WTC11 (cell line): ENCODE measurements around the gene FBXO42. TPM values are rescaled to one million over a fixed set of nuclear protein-coding genes. Genes with fewer than 3 reads are reported as not detected.
"Not testable (repeated sequence)": the region's sequence is repeated elsewhere in the genome, so short reads cannot be mapped to it uniquely, and the experiment has no call there.

Experiments
- ATAC-seq: fragments of 200-7000 bp; cut with Tn5 transposase; 2 replicates; pipeline ENCODE4 v1.10.0; 2021; ENCODE audit warnings: mild to moderate bottlenecking, moderate library complexity
- CTCF ChIA-PET: fragments of 300-600 bp; sonication (Branson Sonifier 250); formaldehyde crosslinking; loops from one replicate; lab custom pipeline; 2021; ENCODE audit warnings: antibody characterized with exemption; lab: Charles Lee
- POLR2A ChIA-PET: fragments of 350-600 bp; sonication (Branson Sonifier 250); formaldehyde crosslinking; loops from one replicate; lab custom pipeline; 2021; ENCODE audit warnings: antibody characterized with exemption; lab: Charles Lee
- DNase-seq: peaks from one replicate; pipeline ENCODE4 v3.0.0; 2021; ENCODE audit warnings: low spot score
- H3K27ac Mint-ChIP-seq: 2 replicates; pipeline ENCODE4 v1.8.0; 2021; ENCODE audit warnings: mixed read lengths
- H3K27me3 Mint-ChIP-seq: 2 replicates; pipeline ENCODE4 v1.8.0; 2021; ENCODE audit warnings: low read depth, mild to moderate bottlenecking, moderate library complexity, mixed read lengths
- H3K36me3 Mint-ChIP-seq: 2 replicates; pipeline ENCODE4 v1.8.0; 2021; ENCODE audit warnings: mixed read lengths
- H3K4me1 Mint-ChIP-seq: 2 replicates; pipeline ENCODE4 v1.8.0; 2022; ENCODE audit warnings: mixed read lengths
- H3K4me3 Mint-ChIP-seq: 2 replicates; pipeline ENCODE4 v1.8.0; 2021; ENCODE audit warnings: mild to moderate bottlenecking, moderate library complexity, mixed read lengths
- H3K9me3 Mint-ChIP-seq: 2 replicates; pipeline ENCODE4 v1.8.0; 2021; ENCODE audit warnings: mixed read lengths
- ARID4B ChIP-seq: sonication (generic); formaldehyde crosslinking; IDR thresholded peaks from 2 replicates; pipeline ENCODE4 v1.8.0; 2023; ENCODE audit warnings: missing genetic modification reagents, mild to moderate bottlenecking, borderline replicate concordance
- ATF2 ChIP-seq: sonication (generic); formaldehyde crosslinking; IDR thresholded peaks from 2 replicates; pipeline ENCODE4 v1.8.1; 2022; ENCODE audit warnings: low read depth, missing genetic modification reagents, borderline replicate concordance
- HMGA2 ChIP-seq: fragments of 250-450 bp; sonication (Bioruptor Pico); IDR thresholded peaks from 2 replicates; pipeline ENCODE4 v1.4.0; 2021; ENCODE audit warnings: mild to moderate bottlenecking, moderate library complexity
- NFYB ChIP-seq: sonication (generic); formaldehyde crosslinking; conservative IDR thresholded peaks from 2 replicates; pipeline ENCODE4 v1.8.0; 2022; ENCODE audit warnings: low read depth, missing genetic modification reagents
- PRDM15 ChIP-seq: sonication (generic); formaldehyde crosslinking; IDR thresholded peaks from 2 replicates; pipeline ENCODE4 v1.8.0; 2022; ENCODE audit warnings: missing genetic modification reagents
- SP1 ChIP-seq: sonication (generic); formaldehyde crosslinking; conservative IDR thresholded peaks from 2 replicates; pipeline ENCODE4 v1.8.1; 2022; ENCODE audit warnings: missing genetic modification reagents
- TEAD4 ChIP-seq: sonication (generic); formaldehyde crosslinking; IDR thresholded peaks from 2 replicates; pipeline ENCODE4 v1.8.0; 2022; ENCODE audit warnings: mild to moderate bottlenecking, missing genetic modification reagents
- ZNF121 ChIP-seq: sonication (generic); formaldehyde crosslinking; IDR thresholded peaks from 2 replicates; pipeline ENCODE4 v1.8.0; 2023; ENCODE audit warnings: missing genetic modification reagents
- ZNF232 ChIP-seq: sonication (generic); formaldehyde crosslinking; IDR thresholded peaks from 2 replicates; pipeline ENCODE4 v1.8.0; 2022; ENCODE audit warnings: mild to moderate bottlenecking, missing genetic modification reagents
- ZNF425 ChIP-seq: fragments of 250-450 bp; sonication (Bioruptor Pico); conservative IDR thresholded peaks from 2 replicates; pipeline ENCODE4 v1.9.0; 2021; ENCODE audit warnings: mild to moderate bottlenecking
- total RNA-seq: library from RNA; stranded (reverse); gene quantifications from 3 replicates; pipeline ENCODE4 v1.2.3, GENCODE V29; 2021
- TF ChIP-seq, protein P1 (sequence below): sonication (generic); formaldehyde crosslinking; IDR thresholded peaks from 2 replicates; pipeline ENCODE4 v1.8.1; 2023; ENCODE audit warnings: mild to moderate bottlenecking, missing genetic modification reagents

The FBXO42 gene
- total RNA-seq, 1 experiment from 2014 or later, result 17.5 TPM

DNA sequence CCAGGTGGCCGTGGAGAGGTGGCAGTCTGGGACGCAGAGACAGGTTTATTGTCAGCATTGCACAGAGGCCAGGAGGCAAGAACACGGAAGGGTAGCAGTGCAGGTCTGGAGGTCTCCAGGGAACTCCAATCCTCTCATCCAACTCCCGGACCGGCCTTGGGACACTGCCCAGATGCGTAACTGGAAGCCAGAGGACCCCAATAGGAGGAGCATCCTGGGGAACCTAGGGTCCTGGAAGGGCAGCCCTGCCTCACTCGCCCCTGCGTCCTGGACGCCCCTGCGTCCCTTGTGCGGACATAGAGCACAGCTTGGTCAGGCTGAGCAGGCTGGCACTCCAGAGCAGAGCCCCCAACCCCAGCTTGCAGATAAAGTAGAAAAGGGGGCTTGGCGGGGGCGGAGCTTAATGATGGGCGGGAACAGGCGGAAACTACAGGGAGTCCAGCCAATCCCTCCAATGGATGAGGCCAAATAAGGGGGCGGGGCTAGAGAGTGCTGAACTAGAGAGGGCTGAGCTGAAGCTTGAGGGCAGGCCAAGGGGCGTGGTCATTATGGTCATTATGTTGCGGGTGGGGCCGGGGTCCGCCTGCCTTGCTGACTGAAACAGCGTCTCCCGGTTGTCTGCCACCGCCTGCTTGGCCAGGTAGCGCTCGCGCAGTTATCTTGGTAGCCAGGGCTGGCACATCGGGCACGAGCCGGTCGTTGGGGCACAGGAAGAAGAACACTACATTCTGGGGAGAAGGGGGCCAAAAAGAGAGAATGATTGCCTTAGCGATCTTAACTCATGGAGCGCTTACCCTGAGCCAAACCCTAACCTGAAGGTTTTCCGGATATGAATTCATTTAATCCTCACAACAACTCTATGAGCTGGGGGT, 136.2 kb downstream of the FBXO42 start (continued):
- TF ChIP-seq ZNF232, result no peak
- no peak for TF ChIP-seq ZNF121 (CRISPR knock-in tag)
- TF ChIP-seq NFYB (CRISPR knock-in tag), result no peak; the same call in 1 of the 2 replicates
- peak; percentile 86 for TF ChIP-seq PRDM15 (CRISPR knock-in tag)
- peak; percentile 79 for TF ChIP-seq SP1 (CRISPR knock-in tag)
- no peak for TF ChIP-seq ATF2 (CRISPR knock-in tag)
- no peak for TF ChIP-seq ZNF425 (CRISPR knock-in tag)

- POLR2A ChIA-PET, H3K27ac Mint-ChIP-seq, DNase-seq, H3K36me3 Mint-ChIP-seq, H3K9me3 Mint-ChIP-seq, ATAC-seq, H3K4me3 Mint-ChIP-seq: not testable (repeated sequence)
- H3K27me3 Mint-ChIP-seq, result peaks cover 28% of the 10 kb centered on the region
- peaks cover 44% of the 10 kb centered on the region for H3K4me1 Mint-ChIP-seq
- CTCF ChIA-PET, result interaction anchor here (1.2 to 1.5 kb wide), 2 partner anchors 10 to 59 kb away, joined by 3 to 6 read pairs; no protein-coding TSS in a partner anchor
Measured at GRCh38 chr1:16215240-16215639, 137.0 kb downstream of the FBXO42 start.

DNA sequence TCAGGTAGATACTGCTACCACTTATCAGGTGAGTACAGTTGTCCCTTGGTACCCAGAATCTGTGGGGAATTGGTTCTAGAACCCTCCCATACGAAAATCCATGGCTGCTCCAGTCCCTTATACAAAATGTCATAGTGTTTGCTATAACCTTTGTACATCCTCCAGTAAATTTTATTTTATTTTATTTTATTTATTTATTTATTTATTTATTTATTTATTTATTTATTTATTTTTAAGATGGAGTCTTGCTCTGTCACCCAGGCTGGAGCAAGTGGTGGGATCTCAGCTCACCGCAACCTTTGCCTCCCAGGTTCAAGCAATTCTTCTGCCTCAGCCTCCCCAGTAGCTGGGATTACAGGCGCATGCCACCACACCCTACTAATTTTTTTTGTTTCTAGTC, 138.7 kb downstream of the FBXO42 start:
- Mint-ChIP-seq H3K4me1 (peaks cover 53% of the 10 kb centered on the region), H3K27me3 (peaks cover 14% of the 10 kb centered on the region)
- ATAC-seq, H3K4me3 Mint-ChIP-seq, DNase-seq, H3K36me3 Mint-ChIP-seq, H3K9me3 Mint-ChIP-seq, H3K27ac Mint-ChIP-seq, CTCF ChIA-PET: not testable (repeated sequence)
- TF ChIP-seq HMGA2 (CRISPR knock-in tag), result peak; percentile 74
- POLR2A ChIA-PET, result interaction anchor here (0.6 kb wide), 1 partner anchor 59 kb away, joined by 4 read pairs; no protein-coding TSS in a partner anchor

- TF ChIP-seq, protein P1, sequence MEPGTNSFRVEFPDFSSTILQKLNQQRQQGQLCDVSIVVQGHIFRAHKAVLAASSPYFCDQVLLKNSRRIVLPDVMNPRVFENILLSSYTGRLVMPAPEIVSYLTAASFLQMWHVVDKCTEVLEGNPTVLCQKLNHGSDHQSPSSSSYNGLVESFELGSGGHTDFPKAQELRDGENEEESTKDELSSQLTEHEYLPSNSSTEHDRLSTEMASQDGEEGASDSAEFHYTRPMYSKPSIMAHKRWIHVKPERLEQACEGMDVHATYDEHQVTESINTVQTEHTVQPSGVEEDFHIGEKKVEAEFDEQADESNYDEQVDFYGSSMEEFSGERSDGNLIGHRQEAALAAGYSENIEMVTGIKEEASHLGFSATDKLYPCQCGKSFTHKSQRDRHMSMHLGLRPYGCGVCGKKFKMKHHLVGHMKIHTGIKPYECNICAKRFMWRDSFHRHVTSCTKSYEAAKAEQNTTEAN, result no peak
- no peak for TF ChIP-seq ZNF121 (CRISPR knock-in tag)
- TF ChIP-seq TEAD4 (CRISPR knock-in tag), result 0 out of 2 replicates have a peak, but pooled peaks have one; percentile 19
- no peak for TF ChIP-seq ARID4B (CRISPR knock-in tag)
- no peak for TF ChIP-seq ZNF232
- TF ChIP-seq, all 79 proteins: peak for 1
- Mint-ChIP-seq H3K4me3 (peak overlapping the region; percentile 76), H3K36me3 (no peaks in the 10 kb centered on the region), H3K27ac (peak overlapping the region; percentile 11; the same call in 1 of the 2 replicates), H3K27me3 (peaks cover 10% of the 10 kb centered on the region), H3K9me3 (no peaks in the 10 kb centered on the region), H3K4me1 (peaks cover 54% of the 10 kb centered on the region)
- DNase-seq (no peak), ATAC-seq (no peak)
- CTCF ChIA-PET, result interaction anchor here (1.0 to 2.5 kb wide), 7 partner anchors 13 to 150 kb away, joined by 3 to 11 read pairs (median 7); no protein-coding TSS in a partner anchor
- POLR2A ChIA-PET, result interaction anchor here (0.6 to 1.3 kb wide), 3 partner anchors 13 to 59 kb away, joined by 3 to 6 read pairs (median 4); no protein-coding TSS in a partner anchor
Measured at GRCh38 chr1:16213013-16213412, 139.3 kb downstream of the FBXO42 start.
